GM15510 (cell line): ENCODE measurements around the gene CCDC34.

Experiments
- POLR2A ChIP-seq: IDR thresholded peaks from 3 replicates; pipeline ENCODE4 v1.6.1; 2011; ENCODE audit warnings: borderline replicate concordance; ENCODE audit not compliant: insufficient read length; ENCODE audit errors: extremely low read depth

CCDC34 gene

GRCh38 chr11:27362749-27363575 is at the start of gene CCDC34:
CCDC34 (minus strand) TSS chr11:27363215; CDS start chr11:27363194, 21 bp downstream.
- TF ChIP-seq POLR2A, result peak; percentile 53

- TF ChIP-seq POLR2A, result no peak
These were observed 49.2 kb upstream of the CCDC34 start for GRCh38 chr11:27412192-27412691.

GRCh38 chr11:27411328-27411727 is 48.3 kb upstream of the CCDC34 start:
- no peak for TF ChIP-seq POLR2A

GRCh38 chr11:27410272-27410671 is 47.3 kb upstream of the CCDC34 start:
- TF ChIP-seq POLR2A, result no peak

- no peak for TF ChIP-seq POLR2A
These were observed 46.7 kb upstream of the CCDC34 start for GRCh38 chr11:27409742-27410141.

GRCh38 chr11:27409049-27409448 is 46.0 kb upstream of the CCDC34 start:
- TF ChIP-seq POLR2A, result no peak

GRCh38 chr11:27408246-27408800 is 45.3 kb upstream of the CCDC34 start:
- TF ChIP-seq POLR2A, result no peak

- TF ChIP-seq POLR2A, result no peak
These were observed 43.7 kb upstream of the CCDC34 start for GRCh38 chr11:27406498-27407354.

GRCh38 chr11:27405134-27405533 is 42.1 kb upstream of the CCDC34 start:
- TF ChIP-seq POLR2A, result no peak

GRCh38 chr11:27404427-27404826 is 41.4 kb upstream of the CCDC34 start:
- TF ChIP-seq POLR2A, result no peak

GRCh38 chr11:27403195-27403594 is 40.2 kb upstream of the CCDC34 start:
- TF ChIP-seq POLR2A, result no peak

GRCh38 chr11:27402450-27402849 is 39.4 kb upstream of the CCDC34 start:
- TF ChIP-seq POLR2A, result no peak

GRCh38 chr11:27401833-27402316 is 38.9 kb upstream of the CCDC34 start:
- no peak for TF ChIP-seq POLR2A

- no peak for TF ChIP-seq POLR2A
These were observed 38.3 kb upstream of the CCDC34 start for GRCh38 chr11:27401280-27401832.

GRCh38 chr11:27398400-27398770 is 35.4 kb upstream of the CCDC34 start:
- no peak for TF ChIP-seq POLR2A
